Stomach (tissue), 4 donors: ENCODE data around the gene ZNF134.

Experiments
- POLR2A ChIP-seq, 4 donors: fragments of 450-650 bp; IDR thresholded peaks; one replicate each; pipeline ENCODE4 v1.6.1; 2016; ENCODE audit warnings: antibody characterized with exemption in 4 of 4, control low read depth in 2 of 4, mild to moderate bottlenecking in 1 of 4, moderate library complexity in 1 of 4
- TF ChIP-seq, protein P1 (sequence below), 7 experiments: fragments of 450-650 bp in 4 of 7; fragments of 200-600 bp in 3 of 7; sonication (generic) in 3 of 7; IDR thresholded peaks; one replicate each; pipeline ENCODE4 v1.5.1; 2016 to 2019; ENCODE audit warnings: antibody characterized with exemption in 7 of 7, control low read depth in 2 of 7, mild to moderate bottlenecking in 1 of 7

DNA sequence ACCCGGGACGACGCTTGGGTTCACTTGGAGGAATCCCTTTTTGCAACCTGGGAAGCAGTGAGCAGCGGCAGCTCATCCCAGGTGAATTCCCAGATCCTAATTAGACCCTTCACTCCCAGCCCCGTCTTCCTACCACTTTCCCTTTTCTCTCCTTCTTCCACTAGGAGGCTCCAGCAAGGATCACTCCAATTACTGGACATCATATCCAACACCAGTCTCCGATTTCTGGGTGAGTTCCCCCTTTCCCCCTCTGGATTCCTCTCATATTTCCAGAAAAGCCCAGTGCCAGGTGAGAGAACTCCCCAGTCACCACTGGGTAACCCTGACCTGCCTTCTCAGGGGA, 37.6 kb downstream of the ZNF134 start:
- TF ChIP-seq, protein P1, sequence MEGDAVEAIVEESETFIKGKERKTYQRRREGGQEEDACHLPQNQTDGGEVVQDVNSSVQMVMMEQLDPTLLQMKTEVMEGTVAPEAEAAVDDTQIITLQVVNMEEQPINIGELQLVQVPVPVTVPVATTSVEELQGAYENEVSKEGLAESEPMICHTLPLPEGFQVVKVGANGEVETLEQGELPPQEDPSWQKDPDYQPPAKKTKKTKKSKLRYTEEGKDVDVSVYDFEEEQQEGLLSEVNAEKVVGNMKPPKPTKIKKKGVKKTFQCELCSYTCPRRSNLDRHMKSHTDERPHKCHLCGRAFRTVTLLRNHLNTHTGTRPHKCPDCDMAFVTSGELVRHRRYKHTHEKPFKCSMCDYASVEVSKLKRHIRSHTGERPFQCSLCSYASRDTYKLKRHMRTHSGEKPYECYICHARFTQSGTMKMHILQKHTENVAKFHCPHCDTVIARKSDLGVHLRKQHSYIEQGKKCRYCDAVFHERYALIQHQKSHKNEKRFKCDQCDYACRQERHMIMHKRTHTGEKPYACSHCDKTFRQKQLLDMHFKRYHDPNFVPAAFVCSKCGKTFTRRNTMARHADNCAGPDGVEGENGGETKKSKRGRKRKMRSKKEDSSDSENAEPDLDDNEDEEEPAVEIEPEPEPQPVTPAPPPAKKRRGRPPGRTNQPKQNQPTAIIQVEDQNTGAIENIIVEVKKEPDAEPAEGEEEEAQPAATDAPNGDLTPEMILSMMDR (IDR thresholded peaks at IDR 0.05) = no peak
- TF ChIP-seq POLR2A (IDR thresholded peaks at IDR 0.05) = no peak
